Left ventricle myocardium inferior (tissue), 1 donor: ENCODE results near the gene FAM174C. TPM values are rescaled to one million over a fixed set of nuclear protein-coding genes. Genes with fewer than 3 reads are reported as not detected.

Source experiments
- DNase-seq: peaks from one replicate; pipeline ENCODE4 v3.0.0-alpha.2; 2020
- H3K27ac ChIP-seq: fragments of 200-600 bp; replicated peaks from 2 replicates; pipeline ENCODE4 v1.8.0; 2021
- H3K27me3 ChIP-seq: fragments of 200-600 bp; 2 replicates; pipeline ENCODE4 v1.8.0; 2021; ENCODE audit warnings: low read depth
- H3K36me3 ChIP-seq: fragments of 200-600 bp; 2 replicates; pipeline ENCODE4 v1.8.0; 2021
- H3K4me1 ChIP-seq: fragments of 200-600 bp; 2 replicates; pipeline ENCODE4 v1.8.0; 2021
- H3K4me3 ChIP-seq: fragments of 200-600 bp; 2 replicates; pipeline ENCODE4 v1.8.0; 2021; ENCODE audit warnings: mild to moderate bottlenecking, moderate library complexity
- H3K9me3 ChIP-seq: fragments of 200-600 bp; replicated peaks from 2 replicates; pipeline ENCODE4 v1.8.0; 2021
- intact Hi-C: fragments of 100-400 bp; cut with micrococcal nuclease; formaldehyde crosslinking; loops from one replicate; pipeline ENCODE4 v1.11.0; 2022
- total RNA-seq: library from RNA; stranded (reverse); fragmentation: NEBNext Ultra II Directional; extraction: Animal tissue kit (Norgen Biotek cat#: 25700); gene quantifications from one replicate; pipeline ENCODE4 v1.2.1, GENCODE V29; 2021
- TF ChIP-seq, protein P1 (sequence below): fragments of 200-600 bp; IDR thresholded peaks from 2 replicates; pipeline ENCODE4 v1.8.0; 2021; ENCODE audit warnings: antibody characterized with exemption, mild to moderate bottlenecking, borderline replicate concordance
- donor health status: DM: no; HTN: yes; CAD: no; lungs with severe emphysema.

The FAM174C gene
- total RNA-seq, 1 donor from 2014 or later, result 12.4 TPM

DNA sequence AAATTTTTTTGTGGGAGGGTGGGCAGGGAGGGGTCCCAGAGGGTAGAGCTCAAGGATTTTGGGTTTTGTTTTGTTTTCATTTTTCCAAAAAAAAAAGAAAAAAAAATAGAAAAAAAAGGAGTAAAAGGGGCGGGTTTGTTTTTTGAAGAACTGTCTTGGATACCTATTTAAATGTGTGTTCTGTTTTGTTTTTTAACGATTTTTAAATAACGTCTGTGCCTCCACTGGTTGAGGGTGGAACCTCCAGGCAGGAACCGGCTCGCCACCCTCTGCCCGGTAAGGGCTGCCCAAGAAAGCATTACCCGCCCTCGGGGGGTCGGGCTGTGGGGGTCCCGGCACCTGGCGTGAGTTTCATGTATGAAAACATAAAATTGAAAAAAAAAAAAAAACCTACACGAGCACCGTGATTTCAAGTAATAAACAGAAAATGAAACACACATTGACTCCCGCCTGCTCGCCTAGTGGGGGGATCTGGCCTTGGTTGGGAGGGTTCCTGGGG is 16.6 kb upstream of the FAM174C start:
- peak overlapping the region; percentile 100 for H3K27ac ChIP-seq
- H3K4me3 ChIP-seq, result peak overlapping the region; percentile 75
- intact Hi-C loops, result no loop called here
- TF ChIP-seq, protein P1, sequence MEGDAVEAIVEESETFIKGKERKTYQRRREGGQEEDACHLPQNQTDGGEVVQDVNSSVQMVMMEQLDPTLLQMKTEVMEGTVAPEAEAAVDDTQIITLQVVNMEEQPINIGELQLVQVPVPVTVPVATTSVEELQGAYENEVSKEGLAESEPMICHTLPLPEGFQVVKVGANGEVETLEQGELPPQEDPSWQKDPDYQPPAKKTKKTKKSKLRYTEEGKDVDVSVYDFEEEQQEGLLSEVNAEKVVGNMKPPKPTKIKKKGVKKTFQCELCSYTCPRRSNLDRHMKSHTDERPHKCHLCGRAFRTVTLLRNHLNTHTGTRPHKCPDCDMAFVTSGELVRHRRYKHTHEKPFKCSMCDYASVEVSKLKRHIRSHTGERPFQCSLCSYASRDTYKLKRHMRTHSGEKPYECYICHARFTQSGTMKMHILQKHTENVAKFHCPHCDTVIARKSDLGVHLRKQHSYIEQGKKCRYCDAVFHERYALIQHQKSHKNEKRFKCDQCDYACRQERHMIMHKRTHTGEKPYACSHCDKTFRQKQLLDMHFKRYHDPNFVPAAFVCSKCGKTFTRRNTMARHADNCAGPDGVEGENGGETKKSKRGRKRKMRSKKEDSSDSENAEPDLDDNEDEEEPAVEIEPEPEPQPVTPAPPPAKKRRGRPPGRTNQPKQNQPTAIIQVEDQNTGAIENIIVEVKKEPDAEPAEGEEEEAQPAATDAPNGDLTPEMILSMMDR, result no peak
- peaks cover 90% of the 10 kb centered on the region for H3K4me1 ChIP-seq
- no peaks in the 10 kb centered on the region for H3K27me3 ChIP-seq
- DNase-seq, result no peak
- H3K36me3 ChIP-seq, result peaks cover 46% of the 10 kb centered on the region
- no peaks in the 10 kb centered on the region for H3K9me3 ChIP-seq

DNA sequence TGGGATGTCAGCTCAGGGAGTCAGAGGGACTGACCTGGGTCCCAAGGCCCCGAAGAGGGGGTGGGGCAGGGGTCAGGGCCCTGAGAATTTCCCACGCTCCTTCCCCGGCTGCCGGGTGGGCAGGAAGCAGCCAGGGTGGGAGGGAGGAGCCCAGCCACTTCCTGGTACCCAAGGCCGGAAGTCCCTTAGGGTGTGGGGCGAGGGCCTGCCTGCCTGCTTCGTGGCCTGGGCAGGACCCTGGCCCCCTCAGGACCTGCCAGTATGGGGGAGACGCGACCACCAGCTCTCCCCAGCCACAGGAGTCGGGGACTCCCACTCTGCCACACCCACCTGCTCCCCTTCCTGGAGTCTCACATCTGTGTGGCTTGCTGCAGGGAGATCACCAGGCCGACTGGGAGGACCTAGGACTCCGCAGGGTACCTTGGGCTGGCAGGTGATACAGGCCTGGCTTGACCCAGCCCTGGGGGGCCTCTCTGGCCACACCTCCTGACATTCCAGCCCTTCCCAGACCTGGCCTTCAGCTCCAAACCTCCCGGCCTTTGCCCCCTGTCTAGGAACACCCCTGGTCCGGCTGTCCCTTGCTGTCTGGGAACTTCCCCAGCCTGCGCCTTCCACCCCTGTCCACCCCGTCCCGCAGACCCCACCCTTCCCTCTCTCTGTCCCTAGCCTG is 16.0 kb upstream of the FAM174C start:
- intact Hi-C loops, result no loop called here
- H3K36me3 ChIP-seq, result peaks cover 40% of the 10 kb centered on the region
- TF ChIP-seq, protein P1, result no peak
- H3K27ac ChIP-seq, result peak overlapping the region; percentile 100
- peak; percentile 85 for DNase-seq
- H3K9me3 ChIP-seq, result no peaks in the 10 kb centered on the region
- peaks cover 85% of the 10 kb centered on the region for H3K4me1 ChIP-seq
- H3K4me3 ChIP-seq, result peak overlapping the region; percentile 75
- H3K27me3 ChIP-seq, result no peaks in the 10 kb centered on the region

DNA sequence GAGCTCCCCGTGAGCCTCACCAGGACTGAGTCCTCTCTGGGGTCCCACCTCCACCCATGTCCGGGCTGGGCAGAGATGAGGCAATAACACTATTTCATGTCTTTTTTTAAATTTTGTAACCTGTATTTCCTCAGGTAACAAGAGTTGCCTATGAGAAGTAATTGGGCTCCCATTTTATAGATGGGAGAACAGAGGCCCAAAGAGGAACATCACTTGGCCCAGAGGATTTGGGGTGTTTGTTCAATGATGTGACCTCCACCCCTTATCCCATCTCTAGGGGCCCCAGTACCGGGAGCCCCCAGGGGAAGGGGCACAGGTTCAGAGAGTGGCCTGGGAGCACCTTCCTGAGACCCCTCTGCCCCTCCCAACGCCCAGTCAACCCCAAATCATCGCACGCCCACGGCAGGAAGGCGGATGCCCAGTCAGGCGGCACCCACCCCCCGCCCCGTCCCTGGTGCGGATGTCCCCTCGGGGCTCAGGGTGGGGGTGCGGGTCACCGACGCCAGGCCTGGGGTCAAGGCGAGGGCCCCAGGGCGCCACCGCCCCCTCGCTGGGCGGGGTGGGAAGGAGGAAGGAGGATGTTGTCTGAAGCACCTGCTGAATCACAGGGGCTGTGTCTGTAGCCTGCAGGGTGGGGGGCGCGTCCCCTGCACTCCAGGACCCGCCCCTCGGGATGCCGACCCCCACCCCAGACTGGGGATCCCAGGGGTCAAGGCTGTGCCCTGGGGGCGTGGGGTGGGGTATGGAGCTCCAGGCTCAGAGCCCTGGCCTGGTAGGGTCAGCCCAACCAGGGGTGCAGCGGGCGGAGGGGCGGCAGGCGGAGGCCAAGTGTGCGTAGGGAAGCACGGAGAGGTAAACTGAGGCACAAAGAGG is 15.2 kb upstream of the FAM174C start:
- H3K9me3 ChIP-seq, result no peaks in the 10 kb centered on the region
- no peak for DNase-seq
- peak overlapping the region; percentile 75 for H3K4me3 ChIP-seq
- H3K36me3 ChIP-seq, result peaks cover 32% of the 10 kb centered on the region
- no peaks in the 10 kb centered on the region for H3K27me3 ChIP-seq
- H3K27ac ChIP-seq, result peak overlapping the region; percentile 100
- peaks cover 85% of the 10 kb centered on the region for H3K4me1 ChIP-seq
- intact Hi-C loops, result no loop called here
- TF ChIP-seq, protein P1, result no peak

DNA sequence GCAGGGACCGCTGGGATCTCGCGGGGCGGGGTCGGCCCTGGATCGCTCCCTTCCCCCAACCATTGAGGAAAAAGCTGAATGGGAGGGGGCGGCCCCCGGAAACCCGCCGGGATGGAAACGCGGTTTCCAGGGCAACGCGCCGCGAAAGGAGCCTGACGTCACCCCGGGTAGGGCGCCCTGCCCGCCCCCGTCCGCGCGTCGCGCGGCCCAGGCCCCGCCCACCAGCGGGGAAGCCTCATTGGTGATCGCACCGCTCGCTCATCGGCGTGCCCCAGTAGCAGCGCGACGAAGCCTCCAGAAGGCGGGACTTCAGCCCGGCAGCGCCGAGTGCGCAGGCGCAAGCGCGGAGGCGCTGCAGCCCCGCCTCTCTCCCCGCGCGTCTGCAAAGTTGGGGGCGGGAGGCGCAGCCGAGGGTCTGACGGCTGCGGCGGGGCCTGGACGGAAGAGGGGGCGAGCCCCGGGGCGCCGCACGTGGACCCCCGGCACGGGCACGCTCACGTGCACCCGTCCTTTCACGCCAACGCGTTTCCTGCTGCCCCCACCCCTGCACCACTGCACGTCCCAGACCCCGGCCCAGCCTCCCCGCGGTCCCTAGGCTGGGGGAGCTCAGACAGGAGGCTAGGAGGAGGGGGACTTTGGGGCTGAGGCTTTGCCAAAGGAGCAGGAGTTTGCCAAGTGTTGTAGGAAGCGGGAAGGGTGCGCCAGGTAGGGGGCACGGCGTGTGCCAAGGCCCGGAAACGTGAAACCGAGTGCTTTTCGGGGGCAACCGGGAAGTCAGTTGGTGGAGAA is 14.4 kb upstream of the FAM174C start:
- H3K4me1 ChIP-seq, result peaks cover 85% of the 10 kb centered on the region
- H3K36me3 ChIP-seq, result peaks cover 24% of the 10 kb centered on the region
- intact Hi-C loops, result no loop called here
- DNase-seq, result peak; percentile 97
- no peaks in the 10 kb centered on the region for H3K27me3 ChIP-seq
- TF ChIP-seq, protein P1, result no peak
- H3K4me3 ChIP-seq, result peak overlapping the region; percentile 75
- peak overlapping the region; percentile 100 for H3K27ac ChIP-seq
- H3K9me3 ChIP-seq, result no peaks in the 10 kb centered on the region

DNA sequence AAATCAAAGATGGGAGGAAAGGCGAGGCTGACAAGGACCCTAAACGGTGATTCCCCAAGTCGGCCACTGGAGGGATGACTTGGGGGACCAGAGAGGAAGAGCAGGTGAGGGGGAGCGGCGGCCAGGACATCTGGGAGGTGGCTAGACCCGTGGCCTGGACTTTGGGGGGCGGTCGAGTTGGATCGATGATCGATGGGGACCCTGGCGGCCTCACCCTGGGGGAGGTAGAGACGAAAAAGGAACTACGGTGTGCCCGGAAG is 13.9 kb upstream of the FAM174C start:
- H3K36me3 ChIP-seq, result peaks cover 18% of the 10 kb centered on the region
- DNase-seq, result no peak
- peak overlapping the region; percentile 75 for H3K4me3 ChIP-seq
- no peaks in the 10 kb centered on the region for H3K9me3 ChIP-seq
- peaks cover 85% of the 10 kb centered on the region for H3K4me1 ChIP-seq
- intact Hi-C loops, result no loop called here
- H3K27ac ChIP-seq, result peak overlapping the region; percentile 100
- TF ChIP-seq, protein P1, result peak; percentile 11
- H3K27me3 ChIP-seq, result no peaks in the 10 kb centered on the region
